Natural killer cell treated with Interleukin-12 subunit alpha and Interleukin-12 subunit beta and Interleukin-15 and Interleukin-18, amount 100 ng/mL, for 72 hours (primary cell): ENCODE data around the gene ZNF735. TPM values are rescaled to one million over a fixed set of nuclear protein-coding genes. Genes with fewer than 3 reads are reported as not detected.
"Not testable (repeated sequence)": the region's sequence is repeated elsewhere in the genome, so short reads cannot be mapped to it uniquely, and the experiment has no call there.

Experiments used
- ATAC-seq, 2 donors: fragments of 150-1000 bp; cut with Tn5 transposase in 1 of 2; sonication (Bioruptor Pico), chemical (Tn5 transposase) in 1 of 2; 2 replicates each; pipeline ENCODE4 v1.10.0; 2021
- DNase-seq: peaks from one replicate; pipeline ENCODE4 v3.0.0; 2022; ENCODE audit warnings: low spot score
- H3K27ac Mint-ChIP-seq, 2 donors: 1 replicate in 1 of 2; 2 replicates in 1 of 2; pipeline ENCODE4 v1.8.0; 2022; ENCODE audit warnings: mixed read lengths in 2 of 2, mild to moderate bottlenecking in 1 of 2, moderate library complexity in 1 of 2
- H3K27me3 Mint-ChIP-seq, 2 donors: 1 replicate in 1 of 2; 2 replicates in 1 of 2; pipeline ENCODE4 v1.8.0; 2022; ENCODE audit warnings: mixed read lengths in 2 of 2
- H3K36me3 Mint-ChIP-seq: one replicate; pipeline ENCODE4 v1.8.0; 2022; ENCODE audit warnings: mixed read lengths
- H3K4me1 Mint-ChIP-seq, 2 donors: 1 replicate in 1 of 2; 2 replicates in 1 of 2; pipeline ENCODE4 v1.8.0; 2022; ENCODE audit warnings: low read depth in 2 of 2, mixed read lengths in 2 of 2, mild to moderate bottlenecking in 1 of 2
- H3K4me3 Mint-ChIP-seq: one replicate; pipeline ENCODE4 v1.8.0; 2022; ENCODE audit warnings: mixed read lengths
- H3K9me3 Mint-ChIP-seq: 2 replicates; pipeline ENCODE4 v1.8.0; 2022; ENCODE audit warnings: mixed read lengths
- total RNA-seq, 2 donors: library from RNA; stranded (reverse); gene quantifications; one replicate each; pipeline ENCODE4 v1.2.3, GENCODE V29; 2022

The ZNF735 gene
- total RNA-seq, 2 donors from 2014 or later, result not detected

DNA sequence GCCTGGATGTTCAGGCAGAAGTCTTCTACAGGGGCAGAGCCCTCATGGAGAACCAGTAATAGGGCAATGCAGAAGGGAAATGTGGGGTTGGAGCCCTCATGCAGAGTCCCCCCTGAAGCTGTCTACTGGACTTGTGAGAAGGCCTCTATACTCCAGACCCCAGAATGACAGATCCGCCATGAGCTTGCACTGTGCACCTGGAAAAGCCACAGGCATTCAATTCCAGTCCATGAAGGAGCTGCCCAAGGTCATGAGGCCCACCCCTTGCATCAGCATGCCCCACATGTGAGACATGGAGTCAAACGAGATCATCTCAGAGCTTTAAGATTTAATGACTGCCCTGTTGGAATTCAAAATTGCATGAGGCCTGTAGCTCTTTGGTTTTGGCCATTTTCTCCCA is 16.4 kb downstream of the ZNF735 start:
- Mint-ChIP-seq H3K4me3 (no peak overlapping the region), H3K36me3 (peaks cover 22% of the 10 kb centered on the region), H3K9me3 (peaks cover 22% of the 10 kb centered on the region), H3K27me3 (no peaks in the 10 kb centered on the region), H3K27ac (no peak overlapping the region), H3K4me1 (no peaks in the 10 kb centered on the region)
- DNase-seq (no peak), ATAC-seq (no peak)

DNA sequence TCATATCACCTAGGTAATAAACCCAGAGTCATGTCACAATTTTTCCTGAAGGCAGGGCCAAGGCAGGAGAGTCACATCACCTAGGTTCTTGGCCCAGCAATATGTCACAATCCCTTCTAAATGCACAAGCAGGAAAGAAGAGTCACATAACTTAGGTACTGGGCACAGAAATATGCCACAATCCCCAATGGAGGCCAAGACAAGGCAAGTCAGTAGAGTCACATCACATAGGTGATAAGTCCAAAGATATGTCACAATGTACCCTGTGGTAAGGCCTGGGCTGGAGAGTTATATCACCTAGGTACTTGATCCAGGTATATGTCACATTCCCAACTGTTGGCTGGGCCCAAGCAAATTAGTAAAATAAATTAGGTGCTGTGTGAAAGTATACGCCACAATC is 21.2 kb downstream of the ZNF735 start, which contains the start of gene ZNF679:
Gene ZNF679 (plus strand): TSS at position 301 of the 400 bp plus-strand sequence. CDS start 20,644 bp downstream, outside the sequence.
- H3K4me3 Mint-ChIP-seq, H3K4me1 Mint-ChIP-seq: not testable (repeated sequence)
- peaks cover 10% of the 10 kb centered on the region for H3K9me3 Mint-ChIP-seq

DNA sequence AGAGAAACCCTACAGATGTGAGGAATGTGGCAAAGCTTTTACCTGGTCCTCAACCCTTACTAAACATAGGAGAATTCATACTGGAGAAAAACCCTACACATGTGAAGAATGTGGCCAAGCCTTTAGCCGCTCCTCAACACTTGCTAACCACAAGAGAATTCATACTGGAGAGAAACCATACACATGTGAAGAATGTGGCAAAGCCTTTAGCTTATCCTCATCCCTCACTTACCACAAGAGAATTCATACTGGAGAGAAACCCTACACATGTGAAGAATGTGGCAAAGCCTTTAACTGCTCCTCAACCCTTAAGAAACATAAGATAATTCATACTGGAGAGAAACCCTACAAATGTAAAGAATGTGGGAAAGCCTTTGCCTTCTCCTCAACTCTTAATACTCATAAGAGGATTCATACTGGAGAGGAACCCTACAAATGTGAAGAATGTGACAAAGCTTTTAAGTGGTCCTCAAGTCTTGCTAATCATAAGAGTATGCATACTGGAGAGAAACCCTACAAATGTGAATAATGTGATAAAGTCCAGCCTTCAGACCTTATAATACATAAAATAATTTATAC is 59.4 kb downstream of the ZNF735 start:
- no peak for ATAC-seq
- Mint-ChIP-seq H3K4me3 (no peak overlapping the region), H3K36me3 (peaks cover 36% of the 10 kb centered on the region), H3K27me3 (no peaks in the 10 kb centered on the region), H3K4me1 (no peaks in the 10 kb centered on the region), H3K27ac (no peak overlapping the region), H3K9me3 (peaks cover 17% of the 10 kb centered on the region)
- no peak for DNase-seq

More for the DNA sequence above, 21.2 kb downstream of the ZNF735 start, which contains the start of gene ZNF679:
- not testable (repeated sequence) for H3K27me3 Mint-ChIP-seq, H3K27ac Mint-ChIP-seq, ATAC-seq, DNase-seq, H3K36me3 Mint-ChIP-seq

Other genes starting within 250 kb of the ZNF735 start
- gene ZNF722, start 208.4 kb upstream of the ZNF735 start, total RNA-seq, result not detected
- under 1 TPM in 1 of 2 donors, not detected in 1; 0.76 TPM for gene ZNF727, start 161.8 kb upstream of the ZNF735 start, total RNA-seq
- gene ZNF679, start 21.3 kb downstream of the ZNF735 start, total RNA-seq, result not detected
- 10 to 100 TPM; 17.7 to 23.9 TPM for gene ZNF736, start 106.8 kb downstream of the ZNF735 start, total RNA-seq